Stimulated activated CD4-positive, alpha-beta T cell treated with anti-CD3 and anti-CD28 coated beads, Interleukin-2, amount 100 ng/mL, for 24 hours (primary cell): Measurements from ENCODE around the gene CDKN2B.
"Not testable (repeated sequence)": the region's sequence is repeated elsewhere in the genome, so short reads cannot be mapped to it uniquely, and the experiment has no call there.

Experiments
- DNase-seq, 2 donors: peaks; one replicate each; pipeline ENCODE4 v3.0.0-alpha.2; 2020

Gene CDKN2B

DNA sequence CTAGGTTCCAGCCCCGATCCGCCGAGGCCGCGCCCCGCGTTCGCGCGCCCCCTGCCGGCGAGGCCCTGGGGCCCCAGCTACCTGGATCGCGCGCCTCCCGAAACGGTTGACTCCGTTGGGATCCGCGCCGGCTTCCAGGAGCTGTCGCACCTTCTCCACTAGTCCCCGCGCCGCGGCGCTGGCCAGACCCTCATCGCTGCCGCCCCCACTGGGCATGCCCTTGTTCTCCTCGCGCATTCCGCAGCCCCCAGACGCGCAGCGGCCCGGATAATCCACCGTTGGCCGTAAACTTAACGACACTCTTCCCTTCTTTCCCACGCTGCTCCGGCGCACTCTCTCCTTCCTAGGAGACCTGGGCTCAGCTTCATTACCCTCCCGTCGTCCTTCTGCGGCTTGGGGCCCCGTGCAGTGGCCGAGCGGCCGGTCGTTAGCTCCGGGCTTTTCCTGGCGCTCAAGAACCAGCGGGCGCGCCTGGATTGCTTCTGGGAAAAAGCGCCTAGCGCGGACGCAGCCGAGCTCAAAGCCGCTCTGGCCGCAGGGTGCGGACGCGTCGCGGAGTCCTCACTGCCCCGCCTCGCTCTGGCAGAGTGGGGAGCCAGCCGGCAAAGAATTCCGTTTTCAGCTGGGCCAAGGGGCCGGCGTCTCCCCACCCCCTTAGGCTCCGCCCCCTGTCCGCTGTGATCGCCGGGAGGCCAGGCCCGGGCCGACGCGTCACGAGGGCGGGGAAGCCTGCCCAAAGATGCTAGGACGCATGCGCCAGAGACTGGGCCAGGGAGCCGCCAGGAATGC is at the start of gene CDKN2B:
CDKN2B (minus strand) TSS at position 589 of the 789 bp plus-strand sequence; CDS start at position 237, 352 bp downstream.
- peak; percentile 76 to 83 for DNase-seq

GRCh38 chr9:22057972-22058371 is 48.9 kb upstream of the CDKN2B start:
- DNase-seq = not testable (repeated sequence)

DNA sequence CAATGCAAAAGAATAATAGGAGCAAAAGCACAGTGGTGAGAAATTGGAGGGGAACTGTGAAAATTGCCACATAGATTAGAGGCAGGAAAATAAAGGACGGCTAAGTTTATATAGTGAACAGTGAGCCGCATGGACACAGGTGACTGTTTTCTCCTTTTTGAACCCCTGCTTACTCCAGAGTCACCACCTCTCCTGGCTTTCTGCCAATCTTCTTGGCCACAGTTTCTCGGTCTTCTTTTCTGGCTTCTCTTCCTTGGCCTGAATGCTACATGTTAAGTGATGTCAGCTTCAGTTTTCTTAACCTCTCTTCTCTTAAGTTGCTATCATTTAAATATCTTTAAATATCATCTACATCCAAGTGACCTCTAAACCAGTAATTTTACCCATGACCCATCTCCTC is 47.3 kb upstream of the CDKN2B start:
- DNase-seq = no peak

DNA sequence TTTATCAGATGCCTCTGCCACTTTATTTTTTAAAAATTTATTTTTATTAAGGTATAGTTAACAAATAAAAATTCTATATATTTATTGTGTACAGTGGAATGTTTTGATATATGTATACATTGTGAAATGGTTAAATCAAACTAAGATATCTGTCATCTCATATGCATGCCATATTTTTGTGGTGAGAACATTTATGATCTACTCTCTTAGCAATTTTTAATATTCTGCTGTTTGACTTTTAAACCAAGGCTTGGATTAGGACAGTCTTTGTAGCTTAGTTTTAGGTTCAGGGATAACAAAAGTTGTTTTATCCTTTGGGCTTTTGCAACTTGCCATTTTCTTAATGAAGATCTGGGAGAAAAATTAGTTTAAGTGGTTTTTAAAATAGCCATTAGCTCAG is 46.0 kb upstream of the CDKN2B start:
- DNase-seq = no peak

GRCh38 chr9:22054529-22054928 is 45.4 kb upstream of the CDKN2B start:
- DNase-seq = no peak

- DNase-seq = no peak
Observed at GRCh38 chr9:22054076-22054475, 45.0 kb upstream of the CDKN2B start.

- no peak for DNase-seq
Observed at GRCh38 chr9:22053178-22053577, 44.1 kb upstream of the CDKN2B start.

DNA sequence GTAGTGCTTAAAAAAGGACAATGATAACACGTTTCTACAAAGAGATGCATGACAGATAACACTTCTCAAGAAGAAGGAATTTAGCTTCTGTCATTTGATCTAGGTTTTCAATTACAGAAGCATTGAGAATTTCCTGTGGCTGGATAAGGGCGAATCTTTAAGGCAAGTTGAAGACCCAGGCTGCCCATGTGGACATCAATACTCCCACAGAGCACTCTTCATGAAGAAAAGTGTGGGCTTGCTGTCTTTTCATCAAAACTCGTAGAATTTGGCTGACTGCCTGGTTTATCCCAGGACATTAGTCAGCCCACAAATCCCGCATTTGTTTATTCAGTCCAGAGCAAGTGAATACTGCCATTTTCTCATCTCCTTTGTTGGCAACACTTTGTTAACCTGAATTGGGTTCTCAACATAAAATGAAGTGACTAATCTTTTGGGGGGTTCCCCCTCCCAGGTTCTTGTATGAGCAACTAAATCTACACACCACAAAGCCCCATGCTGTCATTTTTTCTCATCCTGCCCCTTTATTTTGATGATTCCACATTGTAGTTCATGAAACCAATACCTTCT is 43.4 kb upstream of the CDKN2B start:
- DNase-seq = peak; percentile 8 to 57

DNA sequence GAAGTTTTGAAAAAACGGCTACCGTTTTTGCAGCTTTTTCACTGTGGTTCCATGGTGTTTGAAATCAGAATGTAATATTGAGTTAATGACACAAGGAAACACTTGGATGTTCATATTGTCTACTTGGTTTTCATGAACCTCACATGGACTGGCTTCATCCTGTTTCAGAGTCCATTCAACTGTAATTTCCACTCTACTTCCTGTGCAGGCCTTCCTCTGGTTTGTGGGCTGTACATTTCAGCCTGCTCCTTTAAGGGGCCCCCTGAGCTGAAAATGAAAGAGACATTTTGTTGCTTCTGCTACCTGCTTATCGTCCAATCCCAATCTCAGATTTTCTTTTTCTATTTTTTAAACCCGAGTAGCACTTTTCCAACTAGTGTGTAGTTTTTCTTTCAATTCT is 41.8 kb upstream of the CDKN2B start:
- no peak for DNase-seq

DNA sequence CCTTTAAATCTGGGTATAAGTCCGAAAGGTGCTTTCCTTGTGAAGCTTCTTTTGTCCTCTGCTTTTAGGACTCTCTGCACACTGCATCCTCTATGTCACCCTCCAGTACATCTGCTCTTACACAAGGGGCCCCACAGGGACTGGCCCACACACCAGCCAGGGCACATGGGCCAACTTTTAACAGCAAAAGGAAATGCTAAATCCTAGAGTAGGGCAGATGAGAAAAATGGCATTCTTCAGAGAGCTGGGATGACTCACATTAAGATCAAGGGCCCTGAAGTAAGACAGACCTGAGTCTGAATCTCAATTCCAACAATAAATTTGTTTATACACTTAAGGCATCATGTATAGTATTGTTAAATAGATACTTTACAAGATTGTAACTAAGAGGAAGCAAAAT is 40.3 kb upstream of the CDKN2B start:
- DNase-seq = no peak

DNA sequence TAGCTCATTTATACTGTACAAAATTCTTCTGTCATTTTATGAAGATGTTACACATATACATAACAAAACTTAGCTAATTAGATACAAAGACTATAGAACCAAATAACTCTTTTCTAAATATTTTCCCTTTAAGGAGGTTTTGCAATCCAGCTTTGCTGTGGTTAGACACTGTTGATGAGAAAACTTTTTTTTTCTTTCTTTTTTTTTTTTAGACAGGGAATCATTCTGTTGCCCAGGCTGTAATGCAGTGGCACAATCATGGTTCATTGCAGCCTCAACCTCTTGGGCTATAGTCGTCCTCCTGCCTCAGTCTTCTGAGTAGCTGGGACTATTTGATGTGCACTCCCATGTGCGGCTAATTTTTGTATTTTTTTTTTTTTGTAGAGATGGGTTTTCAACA is 38.5 kb upstream of the CDKN2B start:
- no peak for DNase-seq

DNA sequence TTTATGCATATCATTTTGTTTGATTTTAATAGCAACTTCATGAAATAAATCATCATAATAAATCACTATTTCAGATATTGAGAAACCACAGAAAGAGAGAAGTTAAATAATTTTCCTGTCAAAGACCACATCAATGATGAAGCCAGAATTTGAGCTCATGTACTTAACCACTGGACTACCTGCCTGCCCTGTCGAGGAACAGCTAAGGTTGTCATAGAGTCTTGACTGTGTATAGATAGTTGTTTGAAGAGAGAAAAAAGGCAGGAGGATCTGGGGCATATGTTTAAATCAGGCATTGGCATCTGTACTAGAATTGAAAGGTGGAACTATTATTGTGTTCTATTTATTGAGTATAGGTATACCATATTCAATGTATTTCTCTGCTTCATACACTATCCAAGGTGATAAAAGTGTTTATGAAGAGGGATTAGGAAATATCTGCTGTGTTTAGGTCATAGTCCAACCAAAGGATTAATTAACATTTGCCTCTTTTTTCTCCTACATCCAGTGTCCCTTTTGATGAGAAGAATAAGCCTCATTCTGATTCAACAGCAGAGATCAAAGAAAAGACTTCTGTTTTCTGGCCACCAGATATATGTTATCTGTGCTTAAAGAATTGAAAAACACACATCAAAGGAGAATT is 37.3 kb upstream of the CDKN2B start:
- DNase-seq = no peak

DNA sequence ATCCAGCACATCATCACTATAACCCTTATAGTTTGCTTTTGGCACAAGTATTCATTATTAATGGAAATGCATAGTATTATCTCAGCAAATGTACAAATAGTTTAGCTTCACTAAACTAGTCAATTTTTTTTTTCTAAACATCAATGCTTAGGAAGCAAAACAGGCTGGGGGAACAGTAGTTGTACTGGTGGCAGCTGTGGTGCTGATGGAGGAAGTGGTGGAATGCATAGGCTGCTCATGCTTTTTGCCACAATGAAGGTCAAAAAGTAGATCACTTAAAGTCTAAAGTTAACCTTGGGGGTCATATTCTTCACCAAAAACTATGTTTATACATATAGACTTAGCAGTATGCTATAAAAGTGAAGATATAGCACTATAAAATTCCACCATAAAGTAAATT is 36.3 kb upstream of the CDKN2B start:
- DNase-seq = no peak

- no peak for DNase-seq
Observed at GRCh38 chr9:22044583-22044982, 35.5 kb upstream of the CDKN2B start.

DNA sequence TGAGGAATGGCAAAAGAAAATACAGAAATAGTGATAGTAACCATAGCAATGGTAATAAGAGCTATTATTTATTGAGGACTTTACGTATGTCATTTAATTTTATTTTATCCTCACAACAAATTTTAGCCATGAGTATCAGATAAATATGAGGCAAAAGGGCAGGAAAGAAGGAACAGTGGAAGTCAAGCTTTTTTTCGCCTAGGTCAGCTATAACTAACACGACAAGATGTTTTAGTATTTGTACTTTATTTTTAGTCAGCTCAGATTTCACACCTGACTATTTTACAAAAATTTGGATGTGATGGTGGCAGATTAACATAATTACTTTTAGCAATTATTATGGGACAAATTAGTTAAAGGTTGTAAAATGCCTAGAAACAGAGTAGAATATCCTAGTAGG is 34.8 kb upstream of the CDKN2B start:
- no peak for DNase-seq

GRCh38 chr9:22041775-22042174 is 32.7 kb upstream of the CDKN2B start:
- DNase-seq = no peak

DNA sequence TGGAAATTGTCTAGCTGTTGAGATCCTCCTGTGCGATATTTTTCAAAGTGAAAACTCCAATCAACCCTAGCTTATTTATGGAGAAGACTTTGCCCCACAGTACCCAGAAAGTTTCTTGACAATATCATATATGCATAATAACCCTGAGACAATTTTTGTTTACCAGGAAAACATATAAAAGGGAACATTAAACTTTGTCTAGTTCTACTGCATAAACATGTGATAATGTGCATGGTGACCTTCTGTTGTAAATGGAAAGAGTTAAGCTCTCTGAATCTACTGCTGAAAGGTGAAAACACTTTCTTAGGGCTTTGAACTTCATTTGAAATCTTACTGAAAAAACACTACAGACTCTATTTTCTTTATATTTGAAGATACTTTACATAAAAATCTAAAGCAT is 32.2 kb upstream of the CDKN2B start:
- no peak for DNase-seq

DNA sequence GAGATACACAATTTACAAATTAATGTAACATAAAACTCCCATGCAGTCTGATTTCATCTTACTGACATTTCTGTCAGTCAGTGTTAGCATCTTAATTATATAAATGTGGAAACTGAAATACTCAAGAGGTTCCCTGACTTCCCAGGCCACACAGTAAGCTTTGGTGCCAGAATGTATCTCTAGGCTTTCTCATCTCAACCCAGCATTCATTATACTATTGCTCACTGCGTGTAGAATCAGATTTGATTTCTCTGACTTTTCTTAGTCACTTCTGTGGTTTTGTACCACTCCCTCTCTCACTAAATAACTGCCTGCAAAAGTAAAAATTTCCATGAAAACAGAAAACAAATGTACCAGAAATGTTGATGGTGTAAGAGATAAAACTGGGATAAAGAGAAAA is 31.7 kb upstream of the CDKN2B start:
- no peak for DNase-seq

GRCh38 chr9:22039258-22039657 is 30.2 kb upstream of the CDKN2B start:
- no peak for DNase-seq

DNA sequence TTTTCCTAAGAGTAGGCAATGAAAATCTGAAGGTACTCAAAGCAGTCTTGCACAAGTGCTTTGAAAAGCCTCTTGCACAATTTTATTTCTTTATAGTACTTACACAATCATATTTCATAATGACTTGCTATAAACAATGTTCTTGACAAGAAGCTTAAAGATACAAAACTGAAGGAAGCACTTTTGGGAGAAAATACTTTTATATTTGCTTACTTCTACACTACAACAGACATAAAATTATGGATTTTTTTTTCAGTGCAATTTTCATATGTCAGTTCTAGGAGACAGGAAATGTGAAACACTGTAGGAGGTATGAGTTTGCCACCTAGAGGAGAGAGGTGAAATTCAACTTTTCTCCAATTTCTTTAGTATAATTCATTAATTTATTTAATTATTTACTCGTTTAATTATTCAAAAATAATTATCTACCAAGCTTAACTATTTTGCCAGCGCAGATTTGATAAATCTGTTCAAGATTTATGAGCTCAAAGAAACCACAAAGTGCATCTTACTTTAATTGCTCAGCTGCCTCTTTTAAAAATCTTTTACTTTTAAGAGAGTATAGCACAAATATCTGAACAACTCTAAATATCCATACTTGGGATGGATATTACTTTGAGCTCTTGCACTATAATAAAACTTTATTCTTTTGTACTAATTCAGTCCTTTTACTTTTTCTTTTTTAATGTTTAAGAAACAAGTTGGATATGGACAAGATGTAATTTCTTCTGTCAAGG is 29.0 kb upstream of the CDKN2B start:
- no peak for DNase-seq

- DNase-seq = no peak
Observed at GRCh38 chr9:22036866-22037626, 27.9 kb upstream of the CDKN2B start.

DNA sequence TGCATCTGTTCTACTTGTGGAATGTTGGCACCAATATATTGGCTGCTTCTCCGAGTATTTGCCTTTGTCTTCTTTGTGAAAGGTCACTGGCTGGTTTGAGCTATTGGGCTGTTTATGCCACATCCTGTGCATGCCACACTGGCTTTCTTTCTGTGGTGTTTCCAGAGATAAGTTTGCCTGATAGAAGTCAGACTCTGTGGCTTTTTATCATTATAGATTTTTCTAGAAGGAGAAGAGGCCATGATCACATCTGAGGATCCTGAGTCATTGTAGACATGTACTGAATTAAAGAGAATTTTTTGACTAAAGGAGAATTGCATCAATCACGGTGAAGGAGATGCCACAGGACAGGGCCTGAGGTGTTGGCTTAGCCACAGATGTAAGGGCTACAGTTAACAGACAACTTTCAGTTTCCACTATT is 26.5 kb upstream of the CDKN2B start:
- DNase-seq = no peak
